Astrocyte (in vitro differentiated cells and primary cell): ENCODE measurements around the gene BPHL.

Source experiments
- CTCF ChIP-seq: IDR thresholded peaks from 2 replicates; pipeline ENCODE4 v1.5.1; 2011; ENCODE audit warnings: low read depth, mild to moderate bottlenecking, inconsistent platforms, low read length, moderate library complexity; ENCODE audit not compliant: insufficient read depth
- EZH2 ChIP-seq: IDR thresholded peaks from 2 replicates; pipeline ENCODE4 v1.6.1; 2012; ENCODE audit warnings: mild to moderate bottlenecking, low read length, inconsistent platforms; ENCODE audit not compliant: insufficient read depth

- no peak for TF ChIP-seq CTCF
- TF ChIP-seq EZH2 = no peak
Observed at GRCh38 chr6:3144571-3144970, 26.1 kb downstream of the BPHL start.
